K562 (cell line): ENCODE data around the gene PTPN7. TPM values are rescaled to one million over a fixed set of nuclear protein-coding genes. Genes with fewer than 3 reads are reported as not detected.

Experiments
- ZBED1 ChIP-seq: IDR thresholded peaks from 2 replicates; pipeline ENCODE4 v1.6.1; 2014
- ZBTB40 ChIP-seq, 2 experiments: fragments of 450-650 bp in 1 of 2; sonication (generic) in 1 of 2; formaldehyde crosslinking in 1 of 2; IDR thresholded peaks; 2 replicates each; pipeline versions ENCODE4 v1.7.1 to v1.9.0; 2016 to 2022; ENCODE audit warnings: inconsistent platforms in 1 of 2, mild to moderate bottlenecking in 1 of 2, missing genetic modification reagents in 1 of 2
- polyA plus RNA-seq, 8 experiments: library from polyadenylated mRNA; depleted of rRNA in 4 of 8; stranded (reverse) in 5 of 8; unstranded in 3 of 8; fragments of >200 nt; fragmentation: Nextera tagmentation in 2 of 8; fragmentation: Illumina TruSeq in 1 of 8; extraction: Ambion mirVana in 2 of 8; extraction: Trizol in 1 of 8; gene quantifications; 2 replicates each; pipeline versions ENCODE4 v1.2.1 to v1.2.3, GENCODE V29; 2011 to 2014; ENCODE audit warnings: inconsistent platforms in 1 of 8, missing spikeins in 1 of 8
- total RNA-seq, 7 experiments: library from RNA; depleted of rRNA in 6 of 7; stranded (reverse); fragments of >200 nt in 6 of 7; fragmentation: Illumina TruSeq in 2 of 7; extraction: Trizol in 2 of 7; gene quantifications; 2 replicates each; pipeline versions ENCODE4 v1.2.1 to v1.2.3, GENCODE V29; 2011 to 2021; ENCODE audit warnings: low replicate concordance in 1 of 7
- TF ChIP-seq, protein P1 (sequence below): conservative IDR thresholded peaks from 2 replicates; pipeline ENCODE4 v1.6.1; 2011; ENCODE audit warnings: low read depth, mild to moderate bottlenecking, low read length; ENCODE audit not compliant: control insufficient read depth
- TF ChIP-seq, protein P2 (sequence below): fragments of 200-400 bp; formaldehyde crosslinking; IDR thresholded peaks from 2 replicates; pipeline ENCODE4 v1.6.1; 2017; ENCODE audit warnings: mild to moderate bottlenecking, low read depth, low read length, moderate library complexity
- TF ChIP-seq, protein P3 (sequence below): fragments of 450-650 bp; formaldehyde crosslinking; IDR thresholded peaks from 2 replicates; pipeline ENCODE4 v1.4.0; 2020; ENCODE audit warnings: mild to moderate bottlenecking, moderate library complexity

PTPN7 gene
- total and polyA plus RNA-seq, 9 of the 15 experiments (the other 6 are each of a cell fraction or from before 2014, with no cell fraction given), result 18.7 to 144 (median 120) TPM

GRCh38 chr1:202122639-202123335 lies 37.6 kb downstream of the PTPN7 start, which contains the start of gene GPR37L1 (continued):
- no peak for TF ChIP-seq ZBTB40 (IDR thresholded peaks at IDR 0.05)
- TF ChIP-seq ZBTB40 (CRISPR knock-in tag; IDR thresholded peaks at IDR 0.05), result no peak
- TF ChIP-seq, protein P1, sequence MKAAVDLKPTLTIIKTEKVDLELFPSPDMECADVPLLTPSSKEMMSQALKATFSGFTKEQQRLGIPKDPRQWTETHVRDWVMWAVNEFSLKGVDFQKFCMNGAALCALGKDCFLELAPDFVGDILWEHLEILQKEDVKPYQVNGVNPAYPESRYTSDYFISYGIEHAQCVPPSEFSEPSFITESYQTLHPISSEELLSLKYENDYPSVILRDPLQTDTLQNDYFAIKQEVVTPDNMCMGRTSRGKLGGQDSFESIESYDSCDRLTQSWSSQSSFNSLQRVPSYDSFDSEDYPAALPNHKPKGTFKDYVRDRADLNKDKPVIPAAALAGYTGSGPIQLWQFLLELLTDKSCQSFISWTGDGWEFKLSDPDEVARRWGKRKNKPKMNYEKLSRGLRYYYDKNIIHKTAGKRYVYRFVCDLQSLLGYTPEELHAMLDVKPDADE, result no peak
- TF ChIP-seq, protein P2, sequence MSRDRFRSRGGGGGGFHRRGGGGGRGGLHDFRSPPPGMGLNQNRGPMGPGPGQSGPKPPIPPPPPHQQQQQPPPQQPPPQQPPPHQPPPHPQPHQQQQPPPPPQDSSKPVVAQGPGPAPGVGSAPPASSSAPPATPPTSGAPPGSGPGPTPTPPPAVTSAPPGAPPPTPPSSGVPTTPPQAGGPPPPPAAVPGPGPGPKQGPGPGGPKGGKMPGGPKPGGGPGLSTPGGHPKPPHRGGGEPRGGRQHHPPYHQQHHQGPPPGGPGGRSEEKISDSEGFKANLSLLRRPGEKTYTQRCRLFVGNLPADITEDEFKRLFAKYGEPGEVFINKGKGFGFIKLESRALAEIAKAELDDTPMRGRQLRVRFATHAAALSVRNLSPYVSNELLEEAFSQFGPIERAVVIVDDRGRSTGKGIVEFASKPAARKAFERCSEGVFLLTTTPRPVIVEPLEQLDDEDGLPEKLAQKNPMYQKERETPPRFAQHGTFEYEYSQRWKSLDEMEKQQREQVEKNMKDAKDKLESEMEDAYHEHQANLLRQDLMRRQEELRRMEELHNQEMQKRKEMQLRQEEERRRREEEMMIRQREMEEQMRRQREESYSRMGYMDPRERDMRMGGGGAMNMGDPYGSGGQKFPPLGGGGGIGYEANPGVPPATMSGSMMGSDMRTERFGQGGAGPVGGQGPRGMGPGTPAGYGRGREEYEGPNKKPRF, result no peak
- TF ChIP-seq ZBED1, result no peak
- TF ChIP-seq, protein P3, sequence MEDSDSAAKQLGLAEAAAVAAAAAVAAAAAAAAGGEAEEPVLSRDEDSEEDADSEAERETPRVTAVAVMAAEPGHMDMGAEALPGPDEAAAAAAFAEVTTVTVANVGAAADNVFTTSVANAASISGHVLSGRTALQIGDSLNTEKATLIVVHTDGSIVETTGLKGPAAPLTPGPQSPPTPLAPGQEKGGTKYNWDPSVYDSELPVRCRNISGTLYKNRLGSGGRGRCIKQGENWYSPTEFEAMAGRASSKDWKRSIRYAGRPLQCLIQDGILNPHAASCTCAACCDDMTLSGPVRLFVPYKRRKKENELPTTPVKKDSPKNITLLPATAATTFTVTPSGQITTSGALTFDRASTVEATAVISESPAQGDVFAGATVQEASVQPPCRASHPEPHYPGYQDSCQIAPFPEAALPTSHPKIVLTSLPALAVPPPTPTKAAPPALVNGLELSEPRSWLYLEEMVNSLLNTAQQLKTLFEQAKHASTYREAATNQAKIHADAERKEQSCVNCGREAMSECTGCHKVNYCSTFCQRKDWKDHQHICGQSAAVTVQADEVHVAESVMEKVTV, result no peak
